GM19239 (cell line): Measurements from ENCODE around the gene POLR3B.
"Not testable (repeated sequence)": the region's sequence is repeated elsewhere in the genome, so short reads cannot be mapped to it uniquely, and the experiment has no call there.

Source experiments
- DNase-seq: peaks from one replicate; pipeline ENCODE4 v3.0.0; 2011; ENCODE audit warnings: low spot score; ENCODE audit not compliant: insufficient read length
- FAIRE-seq: peaks from 2 replicates; lab custom pipeline; 2011; peaks lifted over from hg19 to GRCh38; lab: Jason Lieb, UNC

The POLR3B gene

GRCh38 chr12:106446419-106447092 is 89.0 kb downstream of the POLR3B start:
- no peak for FAIRE-seq

GRCh38 chr12:106452309-106452708 is 94.8 kb downstream of the POLR3B start:
- DNase-seq: no peak
- no peak for FAIRE-seq

More at GRCh38 chr12:106446419-106447092, 89.0 kb downstream of the POLR3B start:
- no peak for DNase-seq

GRCh38 chr12:106455111-106455510 is 97.6 kb downstream of the POLR3B start:
- DNase-seq (no peak), FAIRE-seq (peak; percentile 35)

GRCh38 chr12:106459124-106459523 is 101.6 kb downstream of the POLR3B start:
- no peak for FAIRE-seq

DNA sequence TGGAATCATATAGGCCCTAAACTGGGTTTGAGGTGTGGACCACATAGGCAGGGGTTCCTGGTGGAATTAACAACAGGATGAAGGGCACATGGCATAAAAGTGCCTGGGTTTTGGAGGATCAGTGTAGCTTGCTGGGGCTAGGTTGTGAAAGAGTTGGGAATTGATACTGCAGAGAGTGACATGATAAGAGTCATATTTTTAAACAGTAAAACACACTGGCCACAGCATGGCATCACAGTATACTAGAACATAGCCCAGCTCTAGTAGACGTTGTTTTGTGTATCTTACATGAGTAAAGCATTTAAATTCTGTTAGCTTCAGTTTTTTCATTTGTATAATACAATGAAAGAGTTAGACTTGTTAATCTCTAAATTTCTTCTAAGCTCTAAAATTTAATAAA is 102.0 kb downstream of the POLR3B start:
- FAIRE-seq: no peak
- DNase-seq: no peak

More at GRCh38 chr12:106459124-106459523, 101.6 kb downstream of the POLR3B start:
- no peak for DNase-seq

DNA sequence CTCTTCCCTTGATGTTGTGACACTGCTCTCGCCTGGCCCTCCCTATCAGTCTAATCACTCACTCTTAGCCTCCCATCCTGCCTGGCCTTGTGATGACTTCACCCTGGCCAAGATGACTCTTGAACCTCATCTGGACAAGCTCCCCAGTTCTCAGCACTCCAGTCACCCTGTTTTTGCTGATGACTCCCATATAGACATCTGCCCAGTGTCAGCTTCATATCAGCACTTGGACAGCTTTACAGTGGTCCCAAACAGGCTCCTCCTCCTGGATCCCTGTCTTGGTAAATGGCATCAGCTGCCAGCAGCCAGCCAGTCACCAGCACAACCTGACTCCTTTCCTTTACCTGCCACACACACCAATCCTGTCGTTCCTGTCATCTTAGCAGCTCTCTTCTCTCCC is 104.2 kb downstream of the POLR3B start:
- DNase-seq (no peak), FAIRE-seq (no peak)

GRCh38 chr12:106465605-106466004 is 108.1 kb downstream of the POLR3B start:
- not testable (repeated sequence) for DNase-seq, FAIRE-seq

DNA sequence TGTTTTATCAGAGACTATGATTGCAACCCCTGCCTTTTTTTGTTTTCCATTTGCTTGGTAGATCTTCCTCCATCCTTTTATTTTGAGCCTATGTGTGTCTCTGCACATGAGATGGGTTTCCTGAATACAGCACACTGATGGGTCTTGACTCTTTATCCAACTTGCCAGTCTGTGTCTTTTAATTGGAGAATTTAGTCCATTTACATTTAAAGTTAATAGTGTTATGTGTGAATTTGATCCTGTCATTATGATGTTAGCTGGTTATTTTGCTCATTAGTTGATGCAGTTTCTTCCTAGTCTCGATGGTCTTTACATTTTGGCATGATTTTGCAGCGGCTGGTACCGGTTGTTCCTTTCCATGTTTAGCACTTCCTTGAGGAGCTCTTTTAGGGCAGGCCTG is 118.1 kb downstream of the POLR3B start:
- FAIRE-seq, DNase-seq: not testable (repeated sequence)

DNA sequence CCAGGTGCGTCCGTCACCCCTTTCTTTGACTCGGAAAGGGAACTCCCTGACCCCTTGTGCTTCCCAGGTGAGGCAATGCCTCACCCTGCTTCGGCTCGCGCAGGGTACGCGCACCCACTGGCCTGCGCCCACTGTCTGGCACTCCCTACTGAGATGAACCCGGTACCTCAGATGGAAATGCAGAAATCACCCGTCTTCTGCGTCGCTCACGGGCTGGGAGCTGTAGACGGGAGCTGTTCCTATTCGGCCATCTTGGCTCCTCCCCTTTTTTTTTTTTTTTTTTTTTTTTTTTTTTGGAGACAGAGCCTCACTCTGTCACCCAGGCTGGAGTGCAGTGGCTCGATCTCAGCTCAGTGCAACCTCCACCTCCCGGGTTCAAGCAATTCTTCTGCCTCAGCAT is 120.1 kb downstream of the POLR3B start:
- not testable (repeated sequence) for FAIRE-seq, DNase-seq

- DNase-seq: no peak
- FAIRE-seq: no peak
Measured at GRCh38 chr12:106480251-106480650, 122.7 kb downstream of the POLR3B start.

- DNase-seq: no peak
- FAIRE-seq: no peak
Measured at GRCh38 chr12:106481246-106481645, 123.7 kb downstream of the POLR3B start.

DNA sequence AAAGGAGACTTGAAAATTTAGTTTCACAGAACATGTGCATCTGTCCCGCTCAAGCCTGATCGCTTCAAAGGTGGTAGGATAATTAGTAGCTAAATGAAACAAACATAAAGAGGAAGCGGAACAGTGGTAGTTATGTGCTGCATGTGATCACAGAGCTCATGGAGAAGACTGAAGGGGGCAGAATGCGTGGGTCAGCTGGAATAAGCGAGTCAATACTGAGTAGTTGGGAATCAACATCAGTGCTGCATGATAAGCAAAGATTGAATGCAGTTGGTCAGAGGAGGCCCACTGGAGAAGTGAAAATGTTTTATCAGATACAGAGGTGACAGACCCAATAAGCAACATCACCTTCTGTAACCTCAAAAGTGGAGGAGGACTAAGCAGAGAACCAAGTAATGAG is 130.1 kb downstream of the POLR3B start:
- FAIRE-seq (no peak), DNase-seq (no peak)

DNA sequence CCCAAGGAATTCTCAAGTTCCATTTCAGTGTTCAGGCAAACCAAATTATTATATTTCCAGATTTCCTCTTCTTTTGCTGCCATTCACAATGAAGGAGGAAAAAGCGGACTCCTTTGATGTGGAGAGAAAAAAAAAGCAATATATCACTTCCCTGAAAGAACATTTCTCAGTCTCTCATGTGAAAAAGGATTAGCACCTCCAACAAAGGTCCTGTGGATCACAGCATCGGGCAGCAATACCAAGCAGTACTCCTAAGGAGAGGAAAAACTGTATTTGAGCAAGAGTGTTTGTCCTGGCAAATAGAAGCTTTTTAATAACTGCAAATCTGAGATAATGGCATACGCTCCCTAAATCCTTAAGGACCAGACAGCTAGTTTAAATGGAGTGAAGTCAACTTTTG is 131.3 kb downstream of the POLR3B start:
- DNase-seq (no peak), FAIRE-seq (no peak)

GRCh38 chr12:106490264-106490663 is 132.7 kb downstream of the POLR3B start:
- DNase-seq (no peak), FAIRE-seq (no peak)

DNA sequence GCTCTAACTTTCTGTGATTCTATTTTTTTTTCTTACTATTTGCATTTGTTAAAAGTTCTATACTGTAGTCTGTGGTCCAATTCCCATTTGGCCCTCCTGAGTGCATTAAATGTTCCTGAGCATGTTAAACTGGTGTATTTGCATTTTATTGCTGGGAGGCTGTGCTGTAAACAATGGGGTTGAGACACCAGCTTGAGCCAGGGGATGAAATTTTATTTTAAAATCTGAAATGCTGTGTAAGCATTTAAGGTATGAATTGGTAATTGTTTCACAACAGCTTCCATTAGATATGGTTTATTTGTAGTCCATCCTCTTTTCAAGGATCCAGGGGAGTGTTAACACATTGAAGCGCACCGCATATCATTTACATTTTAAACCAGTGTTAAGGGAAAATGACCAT is 135.3 kb downstream of the POLR3B start:
- no peak for FAIRE-seq
- no peak for DNase-seq

DNA sequence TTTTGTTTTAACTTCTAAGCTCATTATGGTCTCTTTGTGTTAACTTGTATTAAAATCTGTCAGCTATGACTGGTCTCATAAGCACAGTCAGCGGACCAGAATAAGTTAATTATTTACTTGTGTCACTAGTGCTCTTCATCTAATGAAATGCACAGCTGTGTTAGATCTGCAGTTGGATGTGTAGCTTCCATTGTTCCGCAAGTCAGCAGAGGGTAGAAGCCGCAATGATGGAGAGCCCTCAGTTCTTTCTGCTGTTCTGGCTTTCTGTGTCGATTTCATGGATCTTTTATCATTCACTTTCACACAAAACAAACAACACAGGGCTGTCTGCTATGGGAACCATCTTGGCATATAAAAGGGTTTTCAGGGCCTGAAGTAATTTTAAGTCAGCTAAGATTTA is 136.0 kb downstream of the POLR3B start:
- DNase-seq (no peak), FAIRE-seq (no peak)

DNA sequence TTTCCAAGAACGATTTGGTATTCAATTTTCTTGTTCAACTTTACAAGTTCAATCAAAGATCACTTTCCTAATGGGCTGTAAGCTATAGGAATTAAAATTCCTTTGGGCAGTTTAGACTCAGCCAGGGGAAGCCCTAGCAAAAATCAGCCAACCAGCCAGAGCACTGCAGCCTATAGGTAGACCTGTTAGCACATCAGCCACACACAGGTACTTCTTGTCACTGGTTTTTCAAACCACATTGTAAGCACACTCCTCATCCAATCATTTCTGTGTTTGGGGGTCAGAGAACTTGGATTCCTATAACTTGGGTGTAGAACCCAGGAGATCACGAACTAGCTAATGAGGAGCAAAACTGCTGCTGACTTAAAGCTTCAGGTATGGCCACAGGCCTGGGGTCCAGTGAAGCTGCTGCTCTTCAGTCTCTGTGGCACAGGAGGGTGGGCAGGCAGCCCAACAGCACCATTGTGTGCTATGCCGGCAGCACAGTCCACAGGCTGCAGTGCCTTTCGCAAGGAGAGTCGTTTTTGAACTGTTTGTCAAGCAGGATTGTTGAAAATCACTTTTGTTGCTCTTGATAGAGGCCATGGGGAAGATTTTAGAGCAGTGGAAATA is 137.9 kb downstream of the POLR3B start:
- FAIRE-seq (no peak), DNase-seq (no peak)

DNA sequence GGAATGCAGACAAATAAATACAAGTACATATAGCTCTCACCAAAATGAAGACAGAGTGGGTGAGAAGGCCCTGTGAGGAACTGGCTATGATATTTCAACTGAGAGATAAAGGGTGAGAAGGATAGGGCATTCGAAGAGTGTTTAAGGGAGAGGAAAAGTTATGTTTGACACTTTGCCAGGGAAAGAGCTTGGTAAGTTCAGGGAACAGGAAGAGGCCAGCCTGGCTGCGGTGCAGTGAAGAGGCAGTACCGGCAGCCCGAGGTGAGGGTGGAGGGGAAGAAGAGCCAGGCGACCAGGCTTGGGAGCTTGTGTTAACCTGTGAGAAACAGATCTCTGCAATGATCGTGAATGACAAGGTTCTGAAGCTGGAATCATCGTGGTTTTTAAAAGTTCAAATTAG is 140.5 kb downstream of the POLR3B start:
- no peak for DNase-seq
- no peak for FAIRE-seq

DNA sequence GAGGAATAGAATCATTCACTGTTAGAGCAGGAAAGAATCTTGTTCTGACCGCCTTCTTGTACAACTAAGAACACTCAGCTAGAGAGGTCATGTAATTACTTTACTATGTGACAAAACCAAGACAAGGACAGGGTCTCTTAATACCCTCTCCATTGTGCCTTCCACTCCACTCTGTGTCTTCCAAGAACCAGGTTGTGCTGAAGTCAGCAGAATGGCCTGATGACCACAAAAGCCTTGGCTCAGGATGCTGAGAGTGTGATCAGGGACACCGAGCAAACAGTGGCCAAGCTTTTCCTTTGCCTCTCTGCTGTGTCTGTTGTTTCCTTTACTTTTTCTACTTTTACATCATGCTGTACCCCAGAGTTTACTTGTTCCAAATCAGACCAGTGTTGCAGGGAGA is 142.1 kb downstream of the POLR3B start:
- DNase-seq: no peak
- no peak for FAIRE-seq

DNA sequence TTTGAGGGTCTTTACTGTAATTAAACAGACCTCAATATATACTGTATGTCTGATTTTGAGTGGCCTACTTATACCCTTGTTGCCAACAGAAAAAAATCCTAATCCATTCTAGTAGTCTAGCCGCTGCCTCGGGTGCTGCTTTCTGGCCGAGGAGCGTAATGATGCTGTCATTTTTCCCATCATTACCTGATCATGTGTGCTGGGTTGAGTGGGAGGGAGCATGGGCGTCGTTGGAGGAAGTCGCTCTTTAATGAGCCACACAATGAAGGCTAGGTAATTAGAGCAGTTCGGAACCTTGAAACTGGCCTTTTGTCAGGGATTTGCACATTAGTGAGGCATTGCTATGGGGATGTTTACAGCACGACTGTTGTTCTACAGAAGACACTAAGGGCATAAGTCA is 149.1 kb downstream of the POLR3B start:
- FAIRE-seq: no peak

DNA sequence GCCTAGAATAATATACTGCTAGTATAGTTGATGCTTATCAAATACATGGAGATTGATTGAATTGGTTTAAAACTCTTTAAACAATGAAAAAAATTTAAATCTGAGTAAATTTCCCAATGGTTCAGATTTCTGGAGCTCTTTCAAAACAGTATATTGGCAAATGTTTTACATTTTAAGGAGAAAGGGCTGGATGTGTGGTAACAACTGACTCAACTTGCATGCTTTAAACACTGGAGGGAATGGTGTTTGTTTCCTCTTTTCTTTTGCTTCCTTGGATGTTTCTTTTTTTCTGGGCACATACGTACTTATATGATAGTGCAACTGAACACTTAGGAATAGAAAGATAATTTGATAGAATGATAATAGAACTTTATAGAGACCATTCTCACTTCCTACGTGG is 151.4 kb downstream of the POLR3B start:
- FAIRE-seq (no peak), DNase-seq (no peak)

More for the DNA sequence above, 149.1 kb downstream of the POLR3B start:
- DNase-seq: no peak

- FAIRE-seq (no peak), DNase-seq (no peak)
Measured at GRCh38 chr12:106511365-106511764, 153.8 kb downstream of the POLR3B start.
